Stimulated activated naive B cell treated with anti-CD40 and anti-IgM and Interleukin-4, amounts not matched to agents 10 μg/mL and 1 μg/mL and 100 μg/mL, for 72 hours (primary cell): Measurements from ENCODE around the gene MSI2.

Experiments
- ATAC-seq, 2 donors: fragments of 150-1000 bp; cut with Tn5 transposase; replicated peaks; 2 replicates each; pipeline ENCODE4 v1.10.0; 2021; ENCODE audit warnings: moderate library complexity in 1 of 2
- DNase-seq: peaks from one replicate; pipeline ENCODE4 v3.0.0; 2021
- H3K27ac Mint-ChIP-seq: one replicate; pipeline ENCODE4 v1.8.0; 2022; ENCODE audit warnings: mild to moderate bottlenecking, mixed read lengths
- H3K27me3 Mint-ChIP-seq, 2 donors: one replicate each; pipeline ENCODE4 v1.8.0; 2022; ENCODE audit warnings: mixed read lengths in 2 of 2
- H3K36me3 Mint-ChIP-seq, 2 donors: one replicate each; pipeline ENCODE4 v1.8.0; 2022; ENCODE audit warnings: mixed read lengths in 2 of 2, mild to moderate bottlenecking in 1 of 2
- H3K4me1 Mint-ChIP-seq, 2 donors: one replicate each; pipeline ENCODE4 v1.8.0; 2022; ENCODE audit warnings: mixed read lengths in 2 of 2, mild to moderate bottlenecking in 1 of 2
- H3K4me3 Mint-ChIP-seq, 2 donors: one replicate each; pipeline ENCODE4 v1.8.0; 2022; ENCODE audit warnings: mild to moderate bottlenecking in 2 of 2, mixed read lengths in 2 of 2, moderate library complexity in 1 of 2
- H3K9me3 Mint-ChIP-seq, 2 donors: one replicate each; pipeline ENCODE4 v1.8.0; 2022; ENCODE audit warnings: mixed read lengths in 2 of 2, mild to moderate bottlenecking in 1 of 2

The MSI2 gene

DNA sequence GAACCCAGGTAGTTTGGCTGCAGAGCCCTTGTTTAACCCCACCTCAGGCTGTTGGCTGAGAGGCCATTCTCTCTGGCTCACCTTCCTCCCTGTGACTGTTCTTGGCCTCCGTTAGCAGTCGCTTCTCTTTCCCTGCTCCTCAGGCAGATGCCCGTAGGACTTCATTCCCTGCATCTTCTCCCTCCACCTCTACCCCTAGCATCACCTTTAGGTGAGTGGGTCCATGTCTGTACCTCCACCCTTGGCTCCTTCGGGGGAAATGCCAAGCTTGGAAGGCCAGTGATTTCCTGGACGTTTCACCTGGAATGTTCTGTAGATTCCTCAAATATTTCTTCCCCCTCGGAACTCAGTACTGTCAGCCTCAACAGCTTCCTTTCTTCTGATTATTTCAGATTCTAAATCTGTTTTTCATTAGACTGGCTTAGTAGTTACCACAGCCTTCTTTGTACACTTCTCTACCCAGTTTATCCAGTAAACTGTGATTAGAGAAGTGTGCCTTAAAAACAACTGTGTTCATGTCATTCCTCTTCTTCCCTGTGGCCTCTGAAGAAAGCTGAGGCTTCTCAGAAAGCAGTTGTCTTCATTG, 227.9 kb downstream of the MSI2 start:
- Mint-ChIP-seq H3K36me3 (peaks cover 25 to 56% of the 10 kb centered on the region in 2 donors), H3K9me3 (peaks cover 0 to 1% of the 10 kb centered on the region in 2 donors)

DNA sequence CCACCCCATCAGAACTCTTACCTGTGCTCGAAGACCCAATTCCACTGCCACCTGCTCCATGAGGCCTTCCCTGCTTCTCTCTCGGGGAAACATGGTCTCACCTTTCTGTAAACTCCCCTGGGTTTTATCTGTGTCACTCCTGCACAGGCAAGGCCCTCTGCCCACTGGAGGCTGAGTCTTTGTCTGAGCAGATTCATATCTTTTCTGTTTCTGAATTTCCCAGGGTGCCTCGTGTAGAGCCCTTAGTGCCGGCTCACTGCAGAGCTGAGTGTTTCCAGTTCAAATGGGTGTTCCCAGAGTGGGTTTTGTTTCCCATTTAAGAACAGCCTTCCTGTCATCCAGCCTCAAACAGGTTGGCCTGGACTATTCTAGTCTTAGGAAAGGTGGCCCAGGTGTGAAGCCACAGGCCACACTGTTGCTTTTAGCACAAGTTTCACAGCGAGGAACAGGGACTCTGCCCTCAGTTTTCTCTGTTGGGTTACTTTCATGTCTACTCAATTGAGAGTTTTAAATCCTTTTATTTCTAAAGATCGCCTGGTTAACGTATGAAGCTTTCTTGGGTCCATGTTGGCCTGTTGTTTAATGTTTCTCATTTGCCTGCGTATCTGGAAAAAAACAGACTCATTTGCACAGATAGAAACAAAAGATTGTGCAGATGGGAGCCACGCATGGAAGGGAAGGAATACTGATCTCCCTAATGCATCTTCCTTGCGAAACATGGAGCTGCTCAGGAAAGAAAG, 228.7 kb downstream of the MSI2 start:
- DNase-seq = no peak
- Mint-ChIP-seq H3K27me3 (no peaks in the 10 kb centered on the region), H3K9me3 (peaks cover 0 to 1% of the 10 kb centered on the region in 2 donors), H3K4me1 (peaks cover 55 to 81% of the 10 kb centered on the region in 2 donors), H3K36me3 (peaks cover 25 to 56% of the 10 kb centered on the region in 2 donors), H3K27ac (peak overlapping the region; percentile 3), H3K4me3 (peak overlapping the region in 1 of 2 donors; percentile 6)
- no peak for ATAC-seq

More for the DNA sequence above, 227.9 kb downstream of the MSI2 start:
- H3K27ac Mint-ChIP-seq = peak overlapping the region; percentile 3
- peaks cover 51 to 79% of the 10 kb centered on the region in 2 donors for H3K4me1 Mint-ChIP-seq
- ATAC-seq = no peak
- no peak for DNase-seq
- no peaks in the 10 kb centered on the region for H3K27me3 Mint-ChIP-seq
- H3K4me3 Mint-ChIP-seq = no peak overlapping the region

DNA sequence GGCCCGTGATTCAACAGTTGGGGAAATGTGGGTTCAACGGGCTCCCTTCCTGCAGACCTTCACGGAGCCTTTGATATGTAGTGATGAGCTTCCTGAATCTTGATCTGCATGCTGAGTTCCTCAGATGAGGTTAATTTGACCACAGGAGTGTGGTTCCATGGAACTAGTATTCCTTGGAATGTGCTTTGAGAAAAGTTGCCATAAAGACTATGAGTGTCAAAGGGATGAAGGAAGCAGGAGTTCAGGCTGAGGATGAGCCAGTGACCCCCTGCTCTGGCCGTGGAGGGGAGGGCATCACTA, 229.2 kb downstream of the MSI2 start:
- Mint-ChIP-seq H3K4me1 (peaks cover 52 to 81% of the 10 kb centered on the region in 2 donors), H3K36me3 (peaks cover 22 to 53% of the 10 kb centered on the region in 2 donors), H3K9me3 (peaks cover 0 to 1% of the 10 kb centered on the region in 2 donors), H3K4me3 (peak overlapping the region; percentile 6 to 25), H3K27me3 (no peaks in the 10 kb centered on the region), H3K27ac (peak overlapping the region; percentile 25)
- no peak for DNase-seq
- no peak for ATAC-seq

DNA sequence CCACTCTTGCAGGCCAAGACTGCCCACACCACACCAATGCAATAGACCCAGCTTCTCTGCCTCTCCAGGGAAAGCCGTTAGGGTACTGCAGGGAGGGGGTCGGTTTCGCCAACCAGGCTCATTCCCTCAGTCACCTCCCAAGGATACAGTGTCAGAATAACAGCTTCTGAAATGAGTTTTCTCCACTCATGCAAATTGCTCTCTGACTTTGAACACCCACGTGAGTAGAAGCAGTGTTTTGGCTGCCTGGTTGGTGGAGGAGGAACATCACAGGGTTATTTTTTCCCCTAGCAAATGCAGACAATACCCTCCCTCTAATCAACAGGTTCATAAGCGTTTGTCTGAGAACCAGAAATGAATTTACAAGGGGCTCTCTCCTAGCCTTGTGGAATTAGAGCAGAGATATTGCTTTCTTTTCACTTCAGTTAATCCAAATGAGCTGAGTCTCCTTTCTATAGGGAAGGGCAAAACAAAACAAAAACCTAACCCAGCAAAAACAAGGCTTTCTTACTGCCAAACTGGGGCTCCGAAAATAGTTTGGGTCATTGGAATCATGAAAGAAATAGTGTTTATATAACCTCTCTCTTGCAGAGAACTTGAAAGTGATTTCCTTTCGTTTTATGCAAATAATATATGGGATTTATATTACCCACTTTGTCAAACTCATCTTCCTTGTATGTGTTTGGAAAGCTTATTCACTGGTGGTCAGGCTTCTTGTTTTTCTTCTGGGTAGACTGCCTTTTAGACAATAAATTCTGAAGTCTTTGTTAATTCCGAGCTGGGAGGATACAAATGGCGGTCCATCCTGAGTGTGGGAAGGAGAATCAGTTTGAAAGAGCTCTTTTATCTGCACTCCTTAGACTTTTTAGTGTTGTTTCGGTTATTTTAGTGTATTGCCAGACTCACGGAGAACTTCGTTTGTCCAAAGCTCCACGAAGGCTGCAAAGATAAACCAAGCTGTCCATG, 229.9 kb downstream of the MSI2 start:
- Mint-ChIP-seq H3K36me3 (peaks cover 22 to 52% of the 10 kb centered on the region in 2 donors), H3K27ac (peak overlapping the region; percentile 25), H3K27me3 (no peaks in the 10 kb centered on the region), H3K4me3 (peak overlapping the region in 1 of 2 donors; percentile 25), H3K9me3 (peaks cover 0 to 1% of the 10 kb centered on the region in 2 donors), H3K4me1 (peaks cover 50 to 81% of the 10 kb centered on the region in 2 donors)
- DNase-seq (no peak), ATAC-seq (peak; percentile 69 to 70)

DNA sequence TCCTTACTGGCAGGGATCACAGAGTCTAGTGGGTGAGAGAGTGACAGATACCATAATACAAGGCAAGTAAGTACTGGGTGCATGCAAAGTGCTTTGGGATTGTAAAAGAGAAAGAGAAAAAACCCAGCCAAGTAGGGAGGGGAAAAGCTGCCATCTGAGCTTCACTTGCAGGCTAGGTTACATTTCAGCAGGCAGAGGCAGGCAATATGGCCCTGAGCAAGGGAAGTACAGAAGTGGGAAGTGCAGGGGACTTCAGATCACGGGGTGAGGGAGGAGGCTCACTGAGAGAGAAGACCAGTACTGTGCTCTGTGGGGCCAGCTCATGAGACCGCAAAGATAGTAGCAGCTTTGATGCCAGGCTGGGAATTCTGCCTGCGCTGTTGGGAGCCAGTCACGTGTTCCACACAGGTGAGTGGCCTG, 230.6 kb downstream of the MSI2 start:
- ATAC-seq = peak; percentile 50 to 55
- no peak for DNase-seq
- no peaks in the 10 kb centered on the region for H3K27me3 Mint-ChIP-seq

DNA sequence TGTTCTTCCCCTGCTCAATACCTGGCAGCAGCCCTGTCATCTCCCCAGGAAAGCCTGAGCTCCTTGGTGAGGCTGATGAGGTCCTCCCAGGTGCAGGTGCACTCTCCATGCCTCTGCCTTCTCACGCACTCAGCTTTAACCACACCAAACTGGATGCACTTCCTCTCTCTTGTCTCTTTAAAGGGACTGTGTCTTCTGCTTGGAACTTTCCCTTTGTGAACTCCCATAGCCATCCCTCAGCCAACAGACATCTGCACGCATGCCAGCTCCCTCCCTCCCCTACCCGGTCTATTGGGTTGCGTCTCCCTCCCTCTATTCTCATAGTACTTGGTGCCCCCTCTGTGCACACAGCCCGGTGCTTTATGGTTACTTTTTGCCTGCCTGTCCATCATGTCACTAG, 231.2 kb downstream of the MSI2 start:
- Mint-ChIP-seq H3K4me3 (peak overlapping the region in 1 of 2 donors; percentile 25), H3K27ac (peak overlapping the region; percentile 85), H3K36me3 (peaks cover 15 to 45% of the 10 kb centered on the region in 2 donors), H3K4me1 (peaks cover 49 to 86% of the 10 kb centered on the region in 2 donors), H3K27me3 (no peaks in the 10 kb centered on the region), H3K9me3 (no peaks in the 10 kb centered on the region)
- DNase-seq (no peak), ATAC-seq (peak; percentile 73 to 76)

More for the DNA sequence above, 230.6 kb downstream of the MSI2 start:
- Mint-ChIP-seq H3K9me3 (peaks cover 0 to 1% of the 10 kb centered on the region in 2 donors), H3K27ac (peak overlapping the region; percentile 47), H3K4me1 (peaks cover 52 to 85% of the 10 kb centered on the region in 2 donors), H3K36me3 (peaks cover 19 to 52% of the 10 kb centered on the region in 2 donors), H3K4me3 (no peak overlapping the region)

DNA sequence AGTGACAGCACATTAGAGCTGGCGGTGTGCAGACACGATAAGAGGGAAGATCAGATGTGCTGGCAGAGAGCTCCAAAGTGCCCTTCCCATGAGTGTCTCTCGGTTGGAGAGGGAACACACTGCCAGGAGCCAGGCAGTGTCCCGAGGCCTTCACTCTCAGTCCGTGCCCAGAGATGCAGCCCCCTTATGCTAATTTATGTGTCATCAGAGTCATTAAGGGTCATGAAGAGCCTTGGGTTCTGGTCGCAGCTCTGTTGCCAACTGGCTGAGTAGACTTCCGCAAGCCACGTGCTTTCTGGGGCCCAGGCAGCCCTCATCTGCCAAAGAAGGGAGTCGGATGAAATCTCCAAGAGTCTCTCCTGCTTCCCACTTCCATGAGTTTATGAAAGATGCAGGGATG, 232.5 kb downstream of the MSI2 start:
- DNase-seq = no peak

DNA sequence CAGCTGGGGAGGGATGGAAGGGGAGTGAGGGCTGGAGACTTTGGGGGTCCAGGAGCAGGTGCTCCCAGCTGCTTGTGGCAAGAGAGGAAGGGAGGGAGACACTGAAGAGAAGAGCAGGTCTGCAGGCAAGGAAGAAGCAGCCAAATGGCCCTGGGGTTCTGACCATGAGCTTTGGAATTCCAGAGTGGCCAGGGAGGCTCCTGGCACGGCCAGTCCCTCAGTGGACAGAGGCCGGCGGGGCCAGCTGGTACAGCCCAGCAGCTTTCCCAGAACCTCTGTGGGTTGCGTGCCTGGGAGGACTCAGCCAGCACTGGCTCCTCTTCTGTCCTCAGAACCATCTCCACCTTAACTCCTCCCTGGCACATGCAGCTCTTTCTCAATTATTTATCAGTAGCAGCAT, 233.0 kb downstream of the MSI2 start:
- ATAC-seq = no peak
- Mint-ChIP-seq H3K27me3 (no peaks in the 10 kb centered on the region), H3K4me1 (peaks cover 54 to 94% of the 10 kb centered on the region in 2 donors), H3K4me3 (peak overlapping the region in 1 of 2 donors; percentile 29), H3K36me3 (peaks cover 7 to 39% of the 10 kb centered on the region in 2 donors), H3K9me3 (no peaks in the 10 kb centered on the region), H3K27ac (no peak overlapping the region)
- no peak for DNase-seq

More for the DNA sequence above, 232.5 kb downstream of the MSI2 start:
- H3K4me1 Mint-ChIP-seq = peaks cover 57 to 94% of the 10 kb centered on the region in 2 donors
- peaks cover 11 to 41% of the 10 kb centered on the region in 2 donors for H3K36me3 Mint-ChIP-seq
- H3K27me3 Mint-ChIP-seq = no peaks in the 10 kb centered on the region
- ATAC-seq = no peak
- no peak overlapping the region for H3K4me3 Mint-ChIP-seq
- peak overlapping the region; percentile 31 for H3K27ac Mint-ChIP-seq
- H3K9me3 Mint-ChIP-seq = no peaks in the 10 kb centered on the region

DNA sequence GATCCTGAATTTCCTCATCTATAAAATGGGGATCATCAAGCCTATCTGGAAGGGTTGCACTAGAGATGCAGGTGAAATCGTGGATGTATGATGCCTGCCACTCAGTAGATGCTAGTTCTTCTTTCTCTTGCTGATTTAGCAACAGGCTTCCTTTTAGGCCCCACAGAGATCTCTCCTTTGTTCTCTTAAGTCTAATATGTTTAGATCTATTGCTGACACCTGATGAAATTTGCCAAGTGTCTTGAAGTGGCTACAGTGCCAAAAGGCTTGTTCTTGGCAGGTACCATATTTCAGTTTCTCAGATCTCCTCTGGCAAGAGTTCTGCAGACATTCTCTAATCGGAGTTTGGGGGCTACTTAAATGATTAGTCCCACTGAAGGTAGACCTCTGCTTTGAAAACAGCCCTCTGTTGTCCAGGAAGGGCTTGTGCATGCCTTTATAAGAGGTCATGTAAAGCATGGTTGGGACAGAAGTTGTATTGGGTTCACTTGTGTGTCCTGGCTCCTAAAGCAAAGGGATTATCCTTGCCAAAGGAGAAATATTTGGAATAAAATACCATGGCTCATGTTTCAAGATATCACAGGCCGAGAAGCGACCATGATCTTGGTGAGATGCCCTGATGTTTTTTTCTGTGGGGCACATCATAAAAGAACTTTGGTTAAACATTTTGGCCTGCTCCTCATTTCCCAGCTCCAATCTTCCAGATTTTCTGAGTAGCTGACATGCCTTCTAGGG, 234.0 kb downstream of the MSI2 start:
- H3K9me3 Mint-ChIP-seq = no peaks in the 10 kb centered on the region
- H3K4me1 Mint-ChIP-seq = peaks cover 50 to 91% of the 10 kb centered on the region in 2 donors
- H3K4me3 Mint-ChIP-seq = no peak overlapping the region
- H3K27ac Mint-ChIP-seq = no peak overlapping the region
- no peaks in the 10 kb centered on the region for H3K27me3 Mint-ChIP-seq
- ATAC-seq (no peak), DNase-seq (no peak)
- H3K36me3 Mint-ChIP-seq = peaks cover 11 to 36% of the 10 kb centered on the region in 2 donors

DNA sequence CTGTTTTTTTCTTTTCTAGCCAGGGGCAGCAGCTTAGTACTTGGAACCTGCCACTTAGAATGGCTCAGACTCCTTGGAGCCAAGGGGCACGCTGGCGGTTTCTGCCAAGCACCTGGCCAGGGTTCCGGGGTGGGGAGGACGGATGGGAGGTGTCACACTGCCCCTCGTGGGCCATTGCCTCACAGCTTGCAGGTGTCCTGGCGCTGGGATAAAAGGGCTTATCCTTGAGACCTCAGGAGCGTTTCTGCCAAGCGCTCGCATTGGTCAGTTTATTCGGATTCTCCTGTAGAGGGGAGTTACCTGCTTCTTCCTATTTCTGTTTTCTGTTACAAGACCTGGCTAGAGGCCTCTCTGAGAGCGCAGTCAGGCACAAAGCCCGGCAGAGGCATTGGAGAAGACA, 234.6 kb downstream of the MSI2 start:
- H3K36me3 Mint-ChIP-seq = peaks cover 16 to 38% of the 10 kb centered on the region in 2 donors
- H3K27ac Mint-ChIP-seq = peak overlapping the region; percentile 51
- no peaks in the 10 kb centered on the region for H3K27me3 Mint-ChIP-seq
- H3K4me1 Mint-ChIP-seq = peaks cover 46 to 89% of the 10 kb centered on the region in 2 donors
- no peak overlapping the region for H3K4me3 Mint-ChIP-seq
- DNase-seq = no peak
- no peak for ATAC-seq
- H3K9me3 Mint-ChIP-seq = no peaks in the 10 kb centered on the region

DNA sequence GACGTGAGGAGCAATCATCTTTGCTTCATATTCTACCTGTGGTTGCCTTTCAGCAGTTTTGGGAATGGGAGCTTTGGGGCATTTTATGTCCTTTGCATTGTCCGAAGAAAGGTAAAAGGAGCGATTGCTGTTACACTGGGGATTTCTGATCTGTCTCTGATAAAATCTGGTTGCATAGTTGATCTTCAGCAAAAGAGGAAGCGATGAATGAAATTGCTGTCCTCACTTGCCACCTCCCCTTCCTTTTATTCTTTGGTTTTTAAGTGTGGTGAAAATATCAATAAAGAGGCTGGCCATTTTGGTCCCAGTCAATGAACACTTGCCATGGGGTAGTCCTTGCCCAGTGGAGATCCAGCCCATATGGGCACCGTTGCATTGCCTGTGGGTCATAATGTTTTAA, 236.8 kb downstream of the MSI2 start:
- DNase-seq (no peak), ATAC-seq (peak; percentile 75 to 82)
- H3K27me3 Mint-ChIP-seq = no peaks in the 10 kb centered on the region
- H3K9me3 Mint-ChIP-seq = no peaks in the 10 kb centered on the region
- H3K4me3 Mint-ChIP-seq = peak overlapping the region in 1 of 2 donors; percentile 37
- no peak overlapping the region for H3K27ac Mint-ChIP-seq
- peaks cover 32 to 89% of the 10 kb centered on the region in 2 donors for H3K4me1 Mint-ChIP-seq
- peaks cover 14 to 27% of the 10 kb centered on the region in 2 donors for H3K36me3 Mint-ChIP-seq

DNA sequence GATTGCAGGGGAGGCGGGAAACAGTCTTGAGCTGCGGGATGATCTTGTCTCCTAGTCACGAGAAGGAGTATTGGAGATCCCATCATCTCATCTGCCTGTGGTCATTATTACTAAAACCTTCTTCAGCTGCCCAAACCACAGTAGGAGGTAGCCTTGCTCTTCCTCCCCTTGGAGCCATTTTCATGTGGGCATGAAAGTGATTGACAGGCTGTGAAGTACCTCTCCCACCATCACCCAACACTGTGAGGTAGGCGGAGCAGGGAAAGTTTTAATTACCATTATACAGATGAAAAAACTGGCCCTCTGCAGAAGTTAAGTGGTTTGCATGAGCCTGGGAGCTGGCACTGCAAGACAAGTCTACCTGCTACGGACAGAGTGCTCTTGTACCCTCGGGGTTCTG, 237.3 kb downstream of the MSI2 start:
- no peak for DNase-seq
- Mint-ChIP-seq H3K4me1 (peaks cover 36 to 94% of the 10 kb centered on the region in 2 donors), H3K27ac (no peak overlapping the region), H3K27me3 (no peaks in the 10 kb centered on the region), H3K4me3 (no peak overlapping the region), H3K9me3 (no peaks in the 10 kb centered on the region), H3K36me3 (peaks cover 14 to 25% of the 10 kb centered on the region in 2 donors)
- ATAC-seq = no peak

DNA sequence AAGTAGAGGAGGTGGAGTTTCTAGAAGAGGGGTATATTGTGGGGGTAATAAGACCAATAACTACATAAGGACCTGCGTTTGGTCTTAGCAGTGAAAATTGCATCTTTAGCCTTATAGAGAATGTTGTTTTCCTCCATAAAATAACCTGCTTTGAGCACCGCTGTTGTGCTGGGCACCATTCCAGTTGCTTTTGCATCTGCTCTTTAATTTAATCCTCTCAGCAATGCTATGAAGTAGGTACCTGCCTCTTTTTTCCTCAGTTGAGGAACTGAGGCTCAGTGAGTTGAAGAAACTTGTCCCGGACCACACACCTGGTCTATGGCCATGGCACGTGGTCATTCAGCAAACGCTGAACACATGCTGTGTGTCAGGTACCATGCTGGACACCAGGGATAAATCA, 238.1 kb downstream of the MSI2 start:
- H3K9me3 Mint-ChIP-seq = no peaks in the 10 kb centered on the region
- H3K36me3 Mint-ChIP-seq = peaks cover 12 to 19% of the 10 kb centered on the region in 2 donors
- H3K27me3 Mint-ChIP-seq = no peaks in the 10 kb centered on the region
- DNase-seq = no peak
- no peak for ATAC-seq
- no peak overlapping the region for H3K27ac Mint-ChIP-seq
- H3K4me1 Mint-ChIP-seq = peaks cover 32 to 95% of the 10 kb centered on the region in 2 donors
- no peak overlapping the region for H3K4me3 Mint-ChIP-seq
